Measurements from ENCODE around the gene RASGEF1C. TPM values are rescaled to one million over a fixed set of nuclear protein-coding genes. Genes with fewer than 3 reads are reported as not detected.

The RASGEF1C gene
- total RNA-seq, 6 experiments from 2014 or later = not detected

DNA sequence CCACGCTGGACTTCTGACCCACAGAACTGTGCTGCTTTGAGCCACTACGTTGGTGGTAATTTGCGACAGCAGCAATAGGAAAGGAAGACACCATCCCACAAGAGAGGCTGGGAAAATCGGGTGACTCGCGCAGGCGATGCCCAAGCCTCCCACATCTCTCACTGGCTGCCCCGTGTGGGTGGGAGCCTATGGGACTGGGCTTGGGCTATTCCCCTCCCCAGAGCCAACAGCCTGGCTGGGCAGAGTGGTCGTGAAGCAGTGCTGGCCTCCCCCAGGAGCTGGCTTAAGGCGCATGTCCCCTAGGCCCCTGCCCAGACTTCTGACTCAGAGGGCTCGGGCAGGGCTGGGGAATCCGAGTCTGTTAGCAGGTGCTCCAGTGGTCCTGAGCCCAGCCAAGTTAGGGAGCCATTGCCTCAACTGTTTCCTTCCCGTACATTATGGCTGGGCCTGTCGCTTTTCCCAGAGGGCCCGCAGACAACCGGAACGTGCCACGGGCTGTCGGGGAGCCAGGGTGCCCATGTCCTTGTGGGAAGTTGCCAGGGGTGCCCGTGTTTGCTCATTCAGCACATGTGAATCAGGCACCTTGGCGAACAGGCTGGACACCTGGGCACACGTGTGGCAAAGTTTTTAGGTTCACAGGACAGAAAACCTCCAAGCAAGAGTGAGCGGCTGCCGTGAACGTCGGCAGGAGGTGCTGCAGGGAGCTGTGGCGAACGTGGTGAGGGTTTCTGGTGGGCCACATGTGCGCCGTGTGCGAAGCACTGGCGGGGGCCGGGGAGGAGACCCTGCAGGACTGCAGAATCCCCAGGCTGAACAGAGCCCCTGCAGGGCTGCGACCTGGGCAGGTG lies 7.0 kb upstream of the RASGEF1C start:
- DNase-seq = no peak
- no peaks in the 10 kb centered on the region for H3K36me3 Mint-ChIP-seq (ENCODE audit: low read depth)
- TF ChIP-seq, protein P1, sequence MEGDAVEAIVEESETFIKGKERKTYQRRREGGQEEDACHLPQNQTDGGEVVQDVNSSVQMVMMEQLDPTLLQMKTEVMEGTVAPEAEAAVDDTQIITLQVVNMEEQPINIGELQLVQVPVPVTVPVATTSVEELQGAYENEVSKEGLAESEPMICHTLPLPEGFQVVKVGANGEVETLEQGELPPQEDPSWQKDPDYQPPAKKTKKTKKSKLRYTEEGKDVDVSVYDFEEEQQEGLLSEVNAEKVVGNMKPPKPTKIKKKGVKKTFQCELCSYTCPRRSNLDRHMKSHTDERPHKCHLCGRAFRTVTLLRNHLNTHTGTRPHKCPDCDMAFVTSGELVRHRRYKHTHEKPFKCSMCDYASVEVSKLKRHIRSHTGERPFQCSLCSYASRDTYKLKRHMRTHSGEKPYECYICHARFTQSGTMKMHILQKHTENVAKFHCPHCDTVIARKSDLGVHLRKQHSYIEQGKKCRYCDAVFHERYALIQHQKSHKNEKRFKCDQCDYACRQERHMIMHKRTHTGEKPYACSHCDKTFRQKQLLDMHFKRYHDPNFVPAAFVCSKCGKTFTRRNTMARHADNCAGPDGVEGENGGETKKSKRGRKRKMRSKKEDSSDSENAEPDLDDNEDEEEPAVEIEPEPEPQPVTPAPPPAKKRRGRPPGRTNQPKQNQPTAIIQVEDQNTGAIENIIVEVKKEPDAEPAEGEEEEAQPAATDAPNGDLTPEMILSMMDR (IDR thresholded peaks at IDR 0.05) = no peak

DNA sequence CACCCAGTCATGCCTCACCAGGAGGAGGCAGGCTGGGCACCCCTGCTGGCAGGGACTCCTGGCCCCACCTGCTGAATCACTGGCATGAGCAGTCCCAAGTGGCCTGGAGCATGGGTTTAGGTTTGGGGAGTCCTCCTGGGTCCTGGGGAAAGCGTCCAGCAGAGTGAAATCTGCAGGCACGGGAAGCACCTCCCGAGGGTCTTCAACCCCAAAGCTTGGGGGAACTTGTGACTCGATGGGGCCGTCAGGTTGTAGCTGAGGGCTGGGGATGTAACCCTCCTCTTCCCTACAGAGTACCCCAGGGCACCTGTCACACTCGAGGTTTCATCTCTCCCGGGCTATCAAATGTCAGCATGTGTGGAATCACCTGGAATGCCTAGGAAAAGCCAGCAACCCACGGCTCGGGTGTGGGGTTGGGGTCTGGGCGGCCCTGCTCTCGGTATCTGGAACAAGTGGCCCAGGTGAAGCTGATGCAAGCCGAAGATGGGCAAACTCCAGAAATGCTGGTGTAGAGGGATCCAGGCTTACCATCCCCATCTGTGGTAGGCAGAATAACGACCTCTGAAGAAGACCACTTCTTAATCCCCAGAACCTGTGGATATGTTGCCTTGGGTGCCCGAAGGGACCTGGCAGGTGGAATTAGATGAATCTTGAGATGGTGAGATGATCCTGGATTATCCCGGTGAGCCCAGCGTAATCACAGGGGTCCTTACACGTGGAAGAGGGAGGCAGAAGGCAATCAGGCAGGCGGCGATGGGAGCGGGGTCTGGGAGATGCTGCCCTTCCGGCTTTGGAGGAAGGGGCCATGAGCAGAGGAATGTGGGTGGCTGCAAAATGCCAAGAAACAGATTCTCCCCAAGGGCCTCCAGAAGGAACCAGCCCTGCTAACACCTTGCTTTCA lies 6.1 kb upstream of the RASGEF1C start:
- Mint-ChIP-seq H3K4me1 (ENCODE audit: low read depth) (no peaks in the 10 kb centered on the region), H3K9me3 (peaks cover 58% of the 10 kb centered on the region), H3K27me3 (ENCODE audit: insufficient read depth) (peaks cover 8% of the 10 kb centered on the region; the same call in 1 of the 2 replicates), H3K27ac (no peak overlapping the region), H3K4me3 (no peak overlapping the region), H3K36me3 (ENCODE audit: low read depth) (no peaks in the 10 kb centered on the region)
- DNase-seq = no peak
- TF ChIP-seq, protein P1 (IDR thresholded peaks at IDR 0.05) = no peak

More for the DNA sequence above, 7.0 kb upstream of the RASGEF1C start:
- Mint-ChIP-seq H3K27me3 (ENCODE audit: insufficient read depth) (peaks cover 5% of the 10 kb centered on the region; the same call in 1 of the 2 replicates), H3K4me3 (no peak overlapping the region), H3K9me3 (peaks cover 53% of the 10 kb centered on the region), H3K4me1 (ENCODE audit: low read depth) (no peaks in the 10 kb centered on the region), H3K27ac (no peak overlapping the region)

DNA sequence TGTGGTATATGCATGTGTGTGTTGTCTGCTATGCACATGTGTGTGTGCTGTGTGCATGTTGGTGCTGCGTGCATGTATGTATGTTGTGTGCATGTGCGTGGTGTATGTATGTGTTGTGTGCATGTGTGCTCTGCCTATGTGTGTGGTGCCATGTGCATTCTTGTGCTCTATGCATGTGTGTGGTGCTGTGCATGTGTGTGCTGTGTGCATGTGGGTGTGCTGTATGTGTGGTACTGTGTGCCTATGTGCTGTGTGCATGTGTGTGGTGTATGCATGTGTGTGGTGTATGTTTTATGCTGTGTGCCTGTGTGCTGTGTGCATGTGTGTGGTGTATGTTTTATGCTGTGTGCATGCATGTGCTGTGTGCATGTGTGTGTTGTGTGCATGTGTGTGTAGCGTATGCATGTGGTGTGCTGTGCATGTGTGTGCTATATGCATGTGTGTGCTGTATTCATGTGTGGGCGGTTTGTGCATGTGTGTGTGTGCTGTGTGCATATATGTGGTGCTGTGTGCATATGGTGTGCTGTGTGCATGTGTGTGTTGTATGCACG lies 4.7 kb upstream of the RASGEF1C start:
- Mint-ChIP-seq H3K36me3 (ENCODE audit: low read depth) (no peaks in the 10 kb centered on the region), H3K27me3 (ENCODE audit: insufficient read depth) (peaks cover 10% of the 10 kb centered on the region; the same call in 1 of the 2 replicates), H3K4me3 (no peak overlapping the region), H3K27ac (no peak overlapping the region), H3K9me3 (peaks cover 58% of the 10 kb centered on the region), H3K4me1 (ENCODE audit: low read depth) (no peaks in the 10 kb centered on the region)
- TF ChIP-seq, protein P1 (IDR thresholded peaks at IDR 0.05) = no peak
- DNase-seq = no peak

DNA sequence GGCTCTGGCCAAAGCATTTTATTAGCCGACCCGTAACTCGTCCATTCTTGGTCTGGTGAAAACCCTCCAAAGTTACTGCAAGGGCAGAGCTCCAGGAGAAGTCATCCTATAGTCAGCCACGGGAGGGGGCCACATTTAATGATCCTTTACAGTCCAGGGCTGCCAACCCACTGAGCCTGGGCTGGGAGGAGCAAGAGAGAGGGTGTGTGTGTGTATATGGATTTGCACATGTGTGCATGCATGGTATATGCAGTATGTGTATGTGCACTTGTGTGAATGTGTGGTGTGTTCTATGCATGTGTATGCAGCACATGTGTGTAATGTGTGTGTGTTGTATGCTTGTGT lies 4.2 kb upstream of the RASGEF1C start:
- no peaks in the 10 kb centered on the region for H3K4me1 Mint-ChIP-seq (ENCODE audit: low read depth)
- peaks cover 13% of the 10 kb centered on the region; the same call in 1 of the 2 replicates for H3K27me3 Mint-ChIP-seq (ENCODE audit: insufficient read depth)
- DNase-seq = no peak
- H3K4me3 Mint-ChIP-seq = no peak overlapping the region
- H3K9me3 Mint-ChIP-seq = peaks cover 57% of the 10 kb centered on the region
- TF ChIP-seq, protein P1 (IDR thresholded peaks at IDR 0.05) = no peak
- H3K36me3 Mint-ChIP-seq (ENCODE audit: low read depth) = no peaks in the 10 kb centered on the region
- no peak overlapping the region for H3K27ac Mint-ChIP-seq
